Esophagus muscularis mucosa (tissue), 4 donors: Measurements from ENCODE around the gene ZNF605. TPM values are rescaled to one million over a fixed set of nuclear protein-coding genes. Genes with fewer than 3 reads are reported as not detected.
"Not testable (repeated sequence)": the region's sequence is repeated elsewhere in the genome, so short reads cannot be mapped to it uniquely, and the experiment has no call there.

Experiments used
- DNase-seq: peaks from one replicate; pipeline ENCODE4 v3.0.0-alpha.2; 2017; ENCODE audit errors: extremely low spot score
- H3K27ac ChIP-seq, 4 donors: fragments of 200-600 bp; sonication (generic); replicated peaks in 1 of 4; 1 replicate in 3 of 4; 2 replicates in 1 of 4; pipeline ENCODE4 v1.5.1; 2016 to 2019; ENCODE audit warnings: mild to moderate bottlenecking in 1 of 4
- H3K27me3 ChIP-seq, 4 donors: fragments of 200-600 bp; sonication (generic); one replicate each; pipeline versions ENCODE4 v1.5.1 to v1.6.0; 2016 to 2019
- H3K36me3 ChIP-seq, 4 donors: fragments of 200-600 bp; sonication (generic); one replicate each; pipeline ENCODE4 v1.5.1; 2016 to 2019
- H3K4me1 ChIP-seq, 4 donors: fragments of 200-600 bp; sonication (generic); one replicate each; pipeline ENCODE4 v1.5.1; 2016 to 2019
- H3K4me3 ChIP-seq, 4 donors: fragments of 200-600 bp; sonication (generic); 1 replicate in 2 of 4; 2 replicates in 2 of 4; pipeline ENCODE4 v1.5.1; 2016 to 2019; ENCODE audit warnings: mild to moderate bottlenecking in 4 of 4, moderate library complexity in 1 of 4
- H3K9me3 ChIP-seq, 4 donors: fragments of 200-600 bp; sonication (generic); 1 replicate in 3 of 4; 2 replicates in 1 of 4; pipeline ENCODE4 v1.5.1; 2016 to 2019
- CTCF ChIP-seq, 3 experiments: fragments of 200-600 bp in 2 of 3; fragments of 450-650 bp in 1 of 3; sonication (generic) in 2 of 3; IDR thresholded peaks; one replicate each; pipeline ENCODE4 v1.5.1; 2017 to 2019; ENCODE audit warnings: antibody characterized with exemption in 3 of 3, mild to moderate bottlenecking in 2 of 3, moderate library complexity in 1 of 3
- EP300 ChIP-seq: sonication (generic); formaldehyde crosslinking; IDR thresholded peaks from one replicate; pipeline ENCODE4 v1.6.1; 2017; ENCODE audit warnings: antibody characterized with exemption
- POLR2A ChIP-seq: fragments of 450-650 bp; IDR thresholded peaks from one replicate; pipeline ENCODE4 v1.6.1; 2017; ENCODE audit warnings: antibody characterized with exemption, moderate library complexity, mild to moderate bottlenecking, low read depth
- POLR2AphosphoS5 ChIP-seq, 2 donors: sonication (generic); formaldehyde crosslinking; IDR thresholded peaks; one replicate each; pipeline ENCODE4 v1.6.1; 2017; ENCODE audit warnings: antibody characterized with exemption in 2 of 2
- WGBS: methylation state at CpG from one replicate; pipeline ENCODE4 v1.1.5; 2018; 5-methylcytosine and 5-hydroxymethylcytosine counted together
- intact Hi-C: fragments of 100-400 bp; cut with DNase I; formaldehyde crosslinking; loops from one replicate; pipeline ENCODE4 v1.15.1; 2023
- total RNA-seq, 4 donors: library from RNA; depleted of rRNA; stranded (reverse); fragments of >200 nt; gene quantifications; one replicate each; pipeline versions ENCODE4 v1.1.0 to v1.2.1, GENCODE V29; 2016

Gene ZNF605
- total RNA-seq, 4 donors from 2014 or later = 5.5 to 9.0 (median 6.1) TPM

GRCh38 chr12:132976870-132977269 lies 20.8 kb upstream of the ZNF605 start:
- TF ChIP-seq CTCF (IDR thresholded peaks at IDR 0.05) = peak; percentile 24 to 61 (median 37)
- peak in 1 of 2 donors; percentile 13 for TF ChIP-seq POLR2AphosphoS5 (IDR thresholded peaks at IDR 0.05)
- H3K4me1 ChIP-seq, H3K36me3 ChIP-seq, H3K27ac ChIP-seq, H3K9me3 ChIP-seq, DNase-seq, H3K4me3 ChIP-seq, H3K27me3 ChIP-seq, intact Hi-C loops: not testable (repeated sequence)
- WGBS = 36% methylated on average over 13 of the region's 13 CpGs

GRCh38 chr12:132972374-132972773 lies 16.3 kb upstream of the ZNF605 start:
- WGBS = 66% methylated on average over 1 of the region's 1 CpG
- no peaks in the 10 kb centered on the region for H3K27me3 ChIP-seq
- TF ChIP-seq POLR2AphosphoS5 (IDR thresholded peaks at IDR 0.05) = no peak
- TF ChIP-seq EP300 = no peak
- no peak for TF ChIP-seq CTCF (IDR thresholded peaks at IDR 0.05)
- TF ChIP-seq POLR2A = no peak
- intact Hi-C loops = no loop called here
- peaks cover 0 to 13% (median 6%) of the 10 kb centered on the region in 4 donors for H3K9me3 ChIP-seq
- no peak for DNase-seq
- H3K36me3 ChIP-seq = peaks cover 0 to 6% (median 0%) of the 10 kb centered on the region in 4 donors
- H3K27ac ChIP-seq = no peak overlapping the region
- H3K4me1 ChIP-seq = no peaks in the 10 kb centered on the region
- no peak overlapping the region for H3K4me3 ChIP-seq

- TF ChIP-seq CTCF (IDR thresholded peaks at IDR 0.05) (no peak), POLR2AphosphoS5 (IDR thresholded peaks at IDR 0.05) (no peak), POLR2A (no peak), EP300 (no peak)
- 88% methylated on average over 15 of the region's 21 CpGs for WGBS
- no peak for DNase-seq
- Histone ChIP-seq H3K27ac (no peak overlapping the region), H3K27me3 (no peaks in the 10 kb centered on the region), H3K4me1 (no peaks in the 10 kb centered on the region), H3K4me3 (no peak overlapping the region), H3K36me3 (peaks cover under 1 to 31% (median 4%) of the 10 kb centered on the region in 4 donors), H3K9me3 (peaks cover 0 to 13% (median 8%) of the 10 kb centered on the region in 4 donors)
- intact Hi-C loops = no loop called here
Observed at GRCh38 chr12:132967736-132968135, 11.6 kb upstream of the ZNF605 start.

GRCh38 chr12:132966676-132967415 lies 10.7 kb upstream of the ZNF605 start:
- Histone ChIP-seq H3K27ac (no peak overlapping the region), H3K4me1 (no peaks in the 10 kb centered on the region), H3K9me3 (peaks cover 0 to 13% (median 8%) of the 10 kb centered on the region in 4 donors), H3K36me3 (peaks cover 9 to 39% (median 12%) of the 10 kb centered on the region in 4 donors), H3K4me3 (no peak overlapping the region), H3K27me3 (no peaks in the 10 kb centered on the region)
- DNase-seq = no peak
- TF ChIP-seq EP300 (no peak), POLR2AphosphoS5 (IDR thresholded peaks at IDR 0.05) (no peak), POLR2A (no peak), CTCF (IDR thresholded peaks at IDR 0.05) (no peak)
- intact Hi-C loops = no loop called here
- WGBS = 100% methylated on average over 2 of the region's 12 CpGs

GRCh38 chr12:132965796-132966195 lies 9.7 kb upstream of the ZNF605 start:
- Histone ChIP-seq H3K27ac (no peak overlapping the region), H3K27me3 (no peaks in the 10 kb centered on the region), H3K36me3 (peaks cover 12 to 41% (median 14%) of the 10 kb centered on the region in 4 donors), H3K9me3 (peaks cover 0 to 13% (median 8%) of the 10 kb centered on the region in 4 donors), H3K4me3 (no peak overlapping the region), H3K4me1 (no peaks in the 10 kb centered on the region)
- intact Hi-C loops = no loop called here
- 93% methylated on average over 12 of the region's 12 CpGs for WGBS
- TF ChIP-seq POLR2AphosphoS5 (IDR thresholded peaks at IDR 0.05) (no peak), CTCF (IDR thresholded peaks at IDR 0.05) (no peak), EP300 (no peak), POLR2A (no peak)
- no peak for DNase-seq
